Muscle layer of duodenum (tissue), 2 donors: ENCODE data around the gene CDK5R1.
"Not testable (repeated sequence)": the region's sequence is repeated elsewhere in the genome, so short reads cannot be mapped to it uniquely, and the experiment has no call there.

Experiments used
- H3K27ac ChIP-seq: one replicate; pipeline ENCODE4 v1.7.0; 2013; ENCODE audit warnings: mild to moderate bottlenecking, low read length
- H3K27me3 ChIP-seq: one replicate; pipeline ENCODE4 v1.7.0; 2013; ENCODE audit warnings: low read depth, mild to moderate bottlenecking, control low read depth, low read length
- H3K36me3 ChIP-seq, 2 donors: one replicate each; pipeline ENCODE4 v1.7.0; 2013; ENCODE audit warnings: low read length in 2 of 2, control low read depth in 1 of 2, mild to moderate bottlenecking in 1 of 2; ENCODE audit not compliant: insufficient read depth in 2 of 2, control insufficient read depth in 1 of 2
- H3K4me1 ChIP-seq, 2 donors: one replicate each; pipeline ENCODE4 v1.7.0; 2013; ENCODE audit warnings: low read length in 2 of 2, mild to moderate bottlenecking in 2 of 2, control low read depth in 1 of 2, moderate library complexity in 1 of 2; ENCODE audit not compliant: insufficient read depth in 2 of 2, control insufficient read depth in 1 of 2
- H3K4me3 ChIP-seq, 2 donors: one replicate each; pipeline ENCODE4 v1.7.0; 2013; ENCODE audit warnings: low read length in 2 of 2, low read depth in 1 of 2, mild to moderate bottlenecking in 1 of 2
- H3K9me3 ChIP-seq, 2 donors: one replicate each; pipeline ENCODE4 v1.7.0; 2013; ENCODE audit warnings: low read length in 2 of 2, control low read depth in 1 of 2, mild to moderate bottlenecking in 1 of 2; ENCODE audit not compliant: control insufficient read depth in 1 of 2
- donor health status: healthy.

CDK5R1 gene

DNA sequence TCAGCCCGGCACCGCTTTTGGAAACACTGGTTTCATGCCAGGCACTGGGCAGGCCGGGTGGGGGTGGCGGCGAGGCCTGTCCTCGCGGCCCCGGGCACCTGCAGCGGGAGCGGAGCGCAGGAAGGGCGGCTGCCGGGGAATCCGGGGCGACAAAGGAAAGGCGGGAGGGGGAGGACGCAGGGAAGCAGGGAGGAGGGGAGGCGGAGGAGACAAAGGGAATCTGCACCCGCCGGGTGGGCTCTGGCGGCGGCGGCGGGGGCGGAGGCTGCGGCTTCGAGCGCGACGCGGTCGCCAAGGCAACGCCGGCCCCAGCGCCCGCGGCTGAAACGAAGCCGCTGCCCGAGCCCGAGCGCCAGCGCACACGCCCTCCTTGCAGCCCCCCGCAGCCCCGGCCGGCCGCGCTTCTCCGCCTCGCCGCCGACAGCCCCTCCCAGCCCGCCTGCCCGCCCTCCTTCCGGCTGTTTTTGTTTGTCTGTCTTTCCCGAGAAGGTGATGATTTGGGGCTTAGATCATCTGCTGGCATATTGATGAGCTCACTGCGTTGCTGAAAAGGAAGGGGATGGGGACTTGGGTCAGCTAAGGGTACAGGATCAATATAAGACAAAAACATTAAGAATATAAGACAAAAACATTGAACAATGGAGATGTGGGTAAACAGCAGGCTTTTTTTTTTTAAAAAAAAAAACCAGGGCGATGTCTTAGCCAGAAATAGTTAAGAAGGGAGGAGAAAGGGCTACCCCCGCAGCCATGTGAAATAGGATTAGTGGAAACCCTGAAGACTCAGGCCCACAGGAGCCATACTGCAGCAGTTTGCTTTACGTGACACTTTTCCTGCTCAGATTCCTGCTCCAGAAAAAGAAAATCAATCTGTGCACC lies 32.7 kb downstream of the CDK5R1 start:
- H3K27ac ChIP-seq, result no peak overlapping the region
- H3K9me3 ChIP-seq, result no peaks in the 10 kb centered on the region
- H3K36me3 ChIP-seq, result no peaks in the 10 kb centered on the region
- H3K27me3 ChIP-seq, result no peaks in the 10 kb centered on the region
- peaks cover 0 to 14% of the 10 kb centered on the region in 2 donors for H3K4me1 ChIP-seq
- peak overlapping the region in 1 of 2 donors; percentile 62 for H3K4me3 ChIP-seq

DNA sequence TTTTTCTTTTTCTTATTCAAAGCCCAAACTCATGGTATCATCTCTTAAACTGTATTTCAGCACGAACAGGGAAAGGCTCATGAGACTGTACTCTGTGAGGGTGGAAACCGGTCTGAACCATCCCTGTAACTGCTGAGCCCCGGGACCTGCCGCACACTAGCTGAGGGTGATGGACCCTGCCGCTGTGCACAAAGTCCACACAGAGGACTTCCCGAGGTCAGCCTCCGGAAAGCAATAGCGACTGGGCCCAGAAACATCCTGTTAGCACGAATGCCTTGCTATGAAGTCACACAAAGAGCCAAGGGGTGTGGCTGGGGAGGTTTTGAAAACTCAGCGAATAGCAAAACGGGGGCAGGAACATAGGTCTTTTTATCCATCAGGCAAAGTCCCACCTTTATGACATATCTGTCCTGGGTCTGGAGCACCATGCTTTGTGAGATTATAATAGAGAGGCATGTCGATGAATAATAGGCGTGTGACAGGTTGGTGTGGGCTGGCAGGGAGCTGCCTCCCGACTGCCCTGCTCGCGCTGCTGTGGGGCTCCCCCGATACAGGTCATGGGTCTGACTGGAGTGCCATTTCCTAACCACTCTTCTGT lies 33.4 kb downstream of the CDK5R1 start:
- no peak overlapping the region for H3K4me3 ChIP-seq
- peaks cover 0 to 14% of the 10 kb centered on the region in 2 donors for H3K4me1 ChIP-seq
- H3K9me3 ChIP-seq, result no peaks in the 10 kb centered on the region
- H3K27ac ChIP-seq, result no peak overlapping the region
- no peaks in the 10 kb centered on the region for H3K27me3 ChIP-seq
- no peaks in the 10 kb centered on the region for H3K36me3 ChIP-seq

DNA sequence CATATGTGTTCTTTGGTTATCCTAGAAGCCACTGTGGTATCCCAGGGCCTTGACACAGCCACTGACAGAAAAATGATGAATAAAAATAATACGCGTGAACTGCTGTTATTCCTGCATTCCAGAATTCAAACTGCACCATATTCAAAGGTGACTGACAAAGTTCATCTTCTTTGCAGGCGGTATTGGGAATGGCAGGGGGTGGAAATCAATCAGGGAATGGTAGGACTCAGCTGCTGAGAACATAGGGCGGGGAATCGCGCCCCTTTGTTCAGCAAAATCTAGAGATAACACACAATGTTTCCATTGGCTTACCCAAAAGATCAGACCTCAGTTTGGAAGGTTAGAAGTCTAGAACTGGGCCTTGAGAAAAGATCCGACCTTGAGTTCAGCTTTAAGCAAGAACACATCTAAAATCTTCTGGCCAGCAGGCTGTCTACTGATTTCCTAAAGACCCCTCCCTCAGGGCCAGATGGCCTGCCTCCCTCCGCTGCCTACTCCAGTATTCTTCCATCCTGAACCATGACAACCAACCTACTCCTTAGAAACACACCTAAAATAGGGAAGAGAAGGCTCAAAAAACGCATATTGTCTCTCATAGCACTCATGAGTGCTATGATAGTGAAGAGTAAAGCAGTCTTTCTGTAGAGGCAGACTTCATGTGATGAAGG lies 34.1 kb downstream of the CDK5R1 start:
- no peaks in the 10 kb centered on the region for H3K27me3 ChIP-seq
- H3K36me3 ChIP-seq, result no peaks in the 10 kb centered on the region
- peaks cover 0 to 14% of the 10 kb centered on the region in 2 donors for H3K4me1 ChIP-seq
- no peak overlapping the region for H3K27ac ChIP-seq
- H3K4me3 ChIP-seq, result no peak overlapping the region
- no peaks in the 10 kb centered on the region for H3K9me3 ChIP-seq

DNA sequence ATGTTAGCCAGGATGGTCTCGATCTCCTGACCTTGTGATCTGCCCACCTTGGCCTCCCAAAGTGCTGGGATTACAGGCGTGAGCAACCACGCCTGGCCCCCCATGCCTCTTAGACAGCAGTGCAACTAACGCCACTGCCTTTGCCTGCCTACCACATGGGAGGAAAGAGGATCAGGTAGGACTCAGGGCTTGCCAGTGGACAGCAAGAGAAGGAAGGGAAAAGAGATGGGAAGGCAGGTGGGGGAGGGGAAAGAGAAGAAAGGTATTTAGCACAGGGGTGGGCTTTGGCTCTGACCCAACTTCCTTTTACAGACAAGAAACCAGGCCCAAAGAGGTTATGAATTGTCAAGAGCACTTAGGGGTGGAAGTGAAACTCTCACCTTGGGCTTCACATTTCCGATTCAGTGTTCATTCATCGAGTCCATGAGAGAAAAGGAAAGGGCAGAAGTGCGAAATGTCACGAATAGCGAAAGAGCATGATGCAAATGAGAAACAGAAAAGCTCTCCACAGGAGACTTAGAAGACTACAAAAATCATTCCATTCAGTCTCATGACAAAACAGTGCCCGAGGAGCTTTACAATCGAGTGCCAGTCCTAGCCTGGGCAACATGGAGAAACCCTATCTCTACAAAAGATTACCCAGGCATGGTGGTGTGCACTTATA lies 36.4 kb downstream of the CDK5R1 start:
- H3K36me3 ChIP-seq, result no peaks in the 10 kb centered on the region
- H3K4me1 ChIP-seq, result peaks cover 0 to 14% of the 10 kb centered on the region in 2 donors
- no peaks in the 10 kb centered on the region for H3K9me3 ChIP-seq
- H3K27ac ChIP-seq, result no peak overlapping the region
- no peaks in the 10 kb centered on the region for H3K27me3 ChIP-seq
- no peak overlapping the region for H3K4me3 ChIP-seq

DNA sequence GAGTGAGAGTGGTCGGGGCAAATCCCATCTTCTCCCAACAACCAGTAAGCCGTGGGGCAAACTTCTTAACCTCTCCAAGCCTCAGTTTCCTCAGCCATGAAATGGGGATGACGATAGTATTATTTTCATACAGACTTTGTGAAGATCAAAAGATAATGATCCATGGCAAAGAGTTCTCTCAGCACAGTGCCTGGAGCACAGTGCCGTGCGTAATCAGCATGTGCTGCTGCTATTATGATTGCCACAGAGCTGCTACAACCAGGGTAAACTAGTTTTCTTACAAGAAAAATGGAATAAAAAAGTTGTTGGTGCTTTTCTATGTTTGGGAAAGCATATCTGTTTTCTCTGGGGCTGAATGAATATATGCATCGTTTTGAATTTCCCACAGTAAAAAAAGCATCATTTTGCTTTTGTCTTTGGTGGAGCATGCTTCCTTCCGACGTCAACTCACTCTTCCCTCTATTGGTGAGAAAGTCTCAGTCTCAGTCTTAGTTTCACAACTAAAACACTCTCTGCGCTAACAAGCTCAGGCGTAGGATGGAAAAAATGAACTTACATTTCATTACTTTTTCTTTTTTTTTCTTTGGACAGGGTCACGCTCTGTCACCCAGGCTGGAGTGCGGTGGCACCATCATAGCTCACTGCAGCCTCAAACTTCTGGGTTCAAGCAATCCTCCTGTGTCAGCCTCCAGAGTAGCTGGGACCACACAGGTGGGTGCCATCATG lies 37.2 kb downstream of the CDK5R1 start:
- Histone ChIP-seq H3K27me3 (no peaks in the 10 kb centered on the region), H3K4me3 (no peak overlapping the region), H3K36me3 (no peaks in the 10 kb centered on the region), H3K4me1 (peaks cover 0 to 10% of the 10 kb centered on the region in 2 donors), H3K27ac (no peak overlapping the region), H3K9me3 (no peaks in the 10 kb centered on the region)

DNA sequence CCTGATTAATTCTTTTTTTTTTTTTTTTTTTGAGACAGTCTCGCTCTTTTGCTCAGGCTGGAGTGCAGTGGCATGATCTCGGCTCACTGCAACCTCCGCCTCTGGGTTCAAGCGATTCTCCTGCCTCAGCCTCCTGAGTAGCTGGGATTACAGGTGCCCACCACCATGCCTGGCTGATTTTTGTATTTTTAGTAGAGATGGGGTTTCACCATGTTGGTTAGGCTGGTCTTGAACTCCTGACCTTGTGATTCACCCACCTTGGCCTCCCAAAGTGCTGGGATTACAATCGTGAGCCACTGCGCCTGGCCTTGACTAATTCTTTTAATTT lies 37.7 kb downstream of the CDK5R1 start:
- not testable (repeated sequence) for H3K4me3 ChIP-seq, H3K36me3 ChIP-seq, H3K27ac ChIP-seq

DNA sequence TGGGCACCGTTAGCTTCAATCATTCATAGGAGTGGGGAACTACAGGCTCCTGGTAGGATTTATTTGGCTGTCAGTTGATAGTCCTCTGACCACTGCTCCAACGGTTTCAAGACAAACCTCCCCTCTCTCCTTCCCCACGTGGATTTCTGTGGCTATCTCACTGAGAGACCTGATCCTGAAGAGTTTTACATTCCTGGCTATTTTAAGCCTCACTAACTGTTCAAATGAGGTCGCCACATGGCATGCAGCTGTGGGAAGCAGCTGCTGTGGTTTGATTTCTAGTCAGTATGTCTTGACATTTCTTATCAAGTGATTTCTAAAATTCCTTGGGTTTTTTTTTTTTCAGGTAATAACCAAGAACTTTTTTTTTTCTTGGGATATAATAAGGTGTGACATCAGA lies 38.3 kb downstream of the CDK5R1 start:
- Histone ChIP-seq H3K27ac (no peak overlapping the region), H3K4me1 (peaks cover 0 to 2% of the 10 kb centered on the region in 2 donors), H3K36me3 (no peaks in the 10 kb centered on the region), H3K9me3 (no peaks in the 10 kb centered on the region), H3K27me3 (no peaks in the 10 kb centered on the region), H3K4me3 (no peak overlapping the region)

More for the DNA sequence above, 37.7 kb downstream of the CDK5R1 start:
- H3K9me3 ChIP-seq, H3K4me1 ChIP-seq, H3K27me3 ChIP-seq: not testable (repeated sequence)

DNA sequence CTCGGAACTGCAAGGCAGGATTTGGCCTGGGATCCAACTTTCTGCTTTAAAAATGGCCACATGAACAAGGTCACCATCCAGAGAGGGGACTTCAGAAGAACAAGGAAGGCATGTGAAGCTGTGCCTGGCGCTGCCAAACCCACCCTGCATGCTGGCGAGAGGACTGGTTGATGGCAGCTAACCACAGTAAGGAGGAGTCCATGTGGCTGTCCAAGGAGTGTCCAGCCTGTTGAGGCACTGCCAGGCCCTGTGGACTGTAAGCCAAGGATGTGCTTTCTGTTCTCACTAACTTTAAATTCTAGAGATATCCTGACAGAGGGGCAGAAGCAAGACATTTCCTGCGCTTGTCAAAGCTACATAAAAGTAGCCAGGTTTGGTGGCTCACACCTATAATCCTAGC lies 40.4 kb downstream of the CDK5R1 start:
- Histone ChIP-seq H3K27ac (no peak overlapping the region), H3K4me3 (no peak overlapping the region), H3K36me3 (no peaks in the 10 kb centered on the region), H3K27me3 (no peaks in the 10 kb centered on the region), H3K9me3 (no peaks in the 10 kb centered on the region), H3K4me1 (no peaks in the 10 kb centered on the region)

DNA sequence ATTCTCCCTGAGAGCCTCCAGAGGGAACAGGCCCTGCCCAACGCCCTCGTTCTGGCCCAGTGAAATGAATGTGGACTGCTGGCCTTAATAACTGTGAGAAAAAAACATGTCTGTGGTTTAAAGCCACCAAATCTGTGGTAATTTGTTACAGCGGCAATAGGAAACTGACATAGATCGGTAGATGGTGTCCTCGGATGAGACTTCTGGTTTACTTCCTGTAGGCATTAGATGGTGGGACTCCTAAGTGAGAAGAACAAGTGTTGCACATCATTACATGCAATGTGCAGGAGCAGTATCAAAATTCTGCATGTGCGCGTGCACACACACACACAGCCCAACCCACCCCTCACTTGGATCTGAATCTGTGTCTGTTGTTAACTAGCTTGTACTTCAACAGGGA lies 42.0 kb downstream of the CDK5R1 start:
- H3K4me1 ChIP-seq, result no peaks in the 10 kb centered on the region
- no peak overlapping the region for H3K27ac ChIP-seq
- H3K27me3 ChIP-seq, result no peaks in the 10 kb centered on the region
- H3K4me3 ChIP-seq, result no peak overlapping the region
- H3K36me3 ChIP-seq, result no peaks in the 10 kb centered on the region
- H3K9me3 ChIP-seq, result no peaks in the 10 kb centered on the region

DNA sequence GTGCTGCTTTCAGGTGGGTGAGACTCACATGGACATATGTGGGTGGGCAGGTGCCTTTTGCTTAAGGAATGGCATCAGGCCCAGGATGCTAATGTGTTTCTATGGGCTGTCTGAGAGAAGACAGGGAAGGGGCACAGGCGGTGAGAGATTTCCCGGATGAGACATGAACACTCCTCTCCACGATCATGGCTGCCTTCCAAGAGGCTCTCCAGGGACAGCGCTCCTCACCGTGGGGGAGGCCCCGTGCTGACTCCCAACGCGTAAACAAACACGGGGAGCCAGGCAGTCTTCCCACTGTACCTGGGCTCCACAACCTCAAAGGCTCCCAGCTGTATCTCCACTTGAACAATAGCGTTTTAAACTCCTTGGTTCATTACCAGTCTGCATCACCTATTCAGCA lies 42.8 kb downstream of the CDK5R1 start:
- no peaks in the 10 kb centered on the region for H3K36me3 ChIP-seq
- no peaks in the 10 kb centered on the region for H3K4me1 ChIP-seq
- no peaks in the 10 kb centered on the region for H3K9me3 ChIP-seq

DNA sequence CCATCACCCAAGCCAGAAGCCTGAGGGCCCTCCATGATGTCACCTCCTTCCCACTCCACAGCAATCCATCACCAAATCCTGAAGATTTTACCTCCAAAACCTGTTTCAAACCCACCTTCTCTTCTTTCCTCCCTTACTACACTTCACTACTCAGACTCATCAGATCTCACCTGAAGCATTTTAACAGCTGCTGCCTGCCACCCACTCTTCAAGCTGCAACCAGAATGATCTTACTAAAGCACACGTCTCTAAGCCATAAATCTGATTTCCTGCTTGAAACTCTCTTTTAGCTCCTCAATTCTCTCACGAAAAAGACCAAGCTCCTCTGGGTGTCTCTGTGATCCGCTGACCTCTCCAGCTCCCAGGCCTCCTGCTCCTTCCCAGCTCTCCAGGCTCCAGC lies 46.5 kb downstream of the CDK5R1 start:
- Histone ChIP-seq H3K27ac (no peak overlapping the region), H3K27me3 (no peaks in the 10 kb centered on the region), H3K4me3 (no peak overlapping the region), H3K4me1 (no peaks in the 10 kb centered on the region), H3K36me3 (no peaks in the 10 kb centered on the region), H3K9me3 (no peaks in the 10 kb centered on the region)

More for the DNA sequence above, 42.8 kb downstream of the CDK5R1 start:
- H3K27ac ChIP-seq, result no peak overlapping the region
- no peaks in the 10 kb centered on the region for H3K27me3 ChIP-seq
- H3K4me3 ChIP-seq, result no peak overlapping the region
